ENCODE data around the gene PM20D1. TPM values are rescaled to one million over a fixed set of nuclear protein-coding genes. Genes with fewer than 3 reads are reported as not detected.

Gene PM20D1
- total RNA-seq, 1 experiment from 2014 or later = not detected

- no peaks in the 10 kb centered on the region for H3K9me2 ChIP-seq (ENCODE audit: insufficient read depth)
- CTCF ChIA-PET = no interaction called here
- no peak for DNase-seq
- H3K36me3 ChIP-seq (ENCODE audit: low read depth) = no peaks in the 10 kb centered on the region
- no peaks in the 10 kb centered on the region for H3F3A ChIP-seq (ENCODE audit: insufficient read depth, low read depth)
- H3K9me3 ChIP-seq (ENCODE audit: insufficient read depth, low read depth) = no peaks in the 10 kb centered on the region
- no peak overlapping the region for H3K4me3 ChIP-seq
- POLR2A ChIA-PET (ENCODE audit: unreplicated experiment) = no interaction called here
- H2AFZ ChIP-seq = no peak overlapping the region
- H3K4me2 ChIP-seq = no peak overlapping the region
- intact Hi-C loops (cut with micrococcal nuclease; ENCODE audit: unreplicated experiment) = no loop called here
- H3K27ac ChIP-seq = no peak overlapping the region
- no TSS peak for BruUV-seq (replicated peaks)
- no peak for TF ChIP-seq EZH2 (IDR thresholded peaks at IDR 0.05; ENCODE audit: low read depth)
- TF ChIP-seq CTCF (conservative IDR thresholded peaks at IDR 0.05) = no peak
- H3K27me3 ChIP-seq (ENCODE audit: insufficient read depth, low read depth) = no peaks in the 10 kb centered on the region
- H3K79me2 ChIP-seq (ENCODE audit: low read depth) = no peaks in the 10 kb centered on the region
- H3K4me1 ChIP-seq (replicated peaks; ENCODE audit: insufficient read depth) = no peaks in the 10 kb centered on the region
- no peaks in the 10 kb centered on the region for H4K20me1 ChIP-seq (ENCODE audit: insufficient read depth)
Measured at GRCh38 chr1:205843036-205843859, 6.7 kb downstream of the PM20D1 start.

DNA sequence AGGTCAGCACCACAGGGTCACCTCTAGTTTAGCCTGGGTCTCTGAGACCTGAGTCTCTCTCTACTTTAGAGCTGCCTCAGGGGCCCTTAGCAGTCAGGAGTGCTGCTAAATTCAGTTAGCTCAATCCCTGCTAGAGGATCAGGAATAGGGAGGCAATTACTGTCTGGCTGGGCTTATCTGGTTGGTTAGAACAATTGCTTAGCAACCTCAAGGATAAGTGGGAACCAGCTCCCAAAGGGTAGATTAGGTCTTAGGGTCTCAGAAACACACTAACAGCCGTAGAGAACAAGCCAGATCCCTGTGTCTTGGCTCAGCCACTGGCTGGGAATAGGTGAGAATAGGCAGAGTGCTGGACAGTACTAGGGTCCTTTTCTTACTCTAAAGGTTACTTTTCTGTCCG is 7.7 kb downstream of the PM20D1 start:
- no peaks in the 10 kb centered on the region for H4K20me1 ChIP-seq (ENCODE audit: insufficient read depth)

GRCh38 chr1:205840146-205840923 is 9.6 kb downstream of the PM20D1 start:
- H3F3A ChIP-seq (ENCODE audit: insufficient read depth, low read depth) = no peaks in the 10 kb centered on the region
- H4K20me1 ChIP-seq (ENCODE audit: insufficient read depth) = no peaks in the 10 kb centered on the region
- TF ChIP-seq CTCF (conservative IDR thresholded peaks at IDR 0.05) (no peak), EZH2 (IDR thresholded peaks at IDR 0.05; ENCODE audit: low read depth) (no peak)
- no peak overlapping the region for H2AFZ ChIP-seq
- H3K27ac ChIP-seq = no peak overlapping the region
- no peaks in the 10 kb centered on the region for H3K36me3 ChIP-seq (ENCODE audit: low read depth)
- POLR2A ChIA-PET (ENCODE audit: unreplicated experiment) = no interaction called here
- BruUV-seq (replicated peaks) = no TSS peak
- no peak overlapping the region for H3K4me2 ChIP-seq
- H3K4me3 ChIP-seq = no peak overlapping the region
- no peaks in the 10 kb centered on the region for H3K4me1 ChIP-seq (replicated peaks; ENCODE audit: insufficient read depth)
- H3K9me2 ChIP-seq (ENCODE audit: insufficient read depth) = no peaks in the 10 kb centered on the region
- no peaks in the 10 kb centered on the region for H3K27me3 ChIP-seq (ENCODE audit: insufficient read depth, low read depth)
- DNase-seq = no peak
- CTCF ChIA-PET = no interaction called here
- intact Hi-C loops (cut with micrococcal nuclease; ENCODE audit: unreplicated experiment) = no loop called here
- no peaks in the 10 kb centered on the region for H3K9me3 ChIP-seq (ENCODE audit: insufficient read depth, low read depth)
- no peaks in the 10 kb centered on the region for H3K79me2 ChIP-seq (ENCODE audit: low read depth)

More for the DNA sequence above, 7.7 kb downstream of the PM20D1 start:
- Histone ChIP-seq H3K4me1 (replicated peaks; ENCODE audit: insufficient read depth) (no peaks in the 10 kb centered on the region), H3K9me3 (ENCODE audit: insufficient read depth, low read depth) (no peaks in the 10 kb centered on the region), H3K4me2 (no peak overlapping the region), H3K27me3 (ENCODE audit: insufficient read depth, low read depth) (no peaks in the 10 kb centered on the region), H3K4me3 (no peak overlapping the region), H3K9me2 (ENCODE audit: insufficient read depth) (no peaks in the 10 kb centered on the region), H3K79me2 (ENCODE audit: low read depth) (no peaks in the 10 kb centered on the region), H2AFZ (no peak overlapping the region), H3K36me3 (ENCODE audit: low read depth) (no peaks in the 10 kb centered on the region), H3F3A (ENCODE audit: insufficient read depth, low read depth) (no peaks in the 10 kb centered on the region), H3K27ac (no peak overlapping the region)
- TF ChIP-seq CTCF (conservative IDR thresholded peaks at IDR 0.05) (no peak), EZH2 (IDR thresholded peaks at IDR 0.05; ENCODE audit: low read depth) (no peak)
- ChIA-PET POLR2A (ENCODE audit: unreplicated experiment) (no interaction called here), CTCF (no interaction called here)
- intact Hi-C loops (cut with micrococcal nuclease; ENCODE audit: unreplicated experiment) = no loop called here
- no peak for DNase-seq
- no TSS peak for BruUV-seq (replicated peaks)
